Activated naive CD4-positive, alpha-beta T cell treated with Interleukin-2 at 50 U/mL for 16 hours (primary cell): ENCODE data around the gene DNAH1.

ENCODE experiments used
- DNase-seq: peaks from one replicate; pipeline ENCODE4 v3.0.0-alpha.2; 2020

Gene DNAH1

DNA sequence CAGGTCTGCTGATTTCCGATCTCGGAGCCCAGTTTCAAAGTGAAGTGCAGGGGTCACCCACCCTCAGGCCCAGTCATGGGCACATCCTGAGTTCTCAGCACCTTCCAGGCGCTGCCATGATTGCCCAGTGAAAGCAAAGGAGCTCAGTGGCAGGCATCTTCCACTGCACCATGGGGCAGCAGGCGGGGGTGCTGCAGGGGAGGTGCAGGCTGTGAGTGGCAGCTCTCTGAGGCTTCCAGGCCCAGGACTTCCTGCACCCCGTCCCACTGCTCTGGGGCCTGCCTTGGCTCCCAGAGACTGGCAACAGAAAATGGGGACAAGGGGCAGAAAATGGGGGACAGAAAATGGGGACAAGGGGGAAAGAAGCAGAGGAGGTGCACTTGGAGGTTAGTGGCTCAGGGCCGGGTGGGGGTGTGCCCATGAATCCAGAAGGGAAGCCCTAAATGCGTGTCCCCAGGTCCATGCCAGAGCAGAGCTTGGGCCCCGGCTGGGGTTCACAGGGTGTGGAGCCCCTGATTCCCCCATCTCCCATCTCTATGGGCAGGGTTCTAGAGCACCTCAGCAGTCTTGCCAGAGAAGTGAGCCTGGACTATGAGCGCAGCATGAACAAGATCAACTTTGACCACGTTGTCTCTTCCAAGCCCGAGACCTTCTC is 28.0 kb downstream of the DNAH1 start:
- DNase-seq = no peak

DNA sequence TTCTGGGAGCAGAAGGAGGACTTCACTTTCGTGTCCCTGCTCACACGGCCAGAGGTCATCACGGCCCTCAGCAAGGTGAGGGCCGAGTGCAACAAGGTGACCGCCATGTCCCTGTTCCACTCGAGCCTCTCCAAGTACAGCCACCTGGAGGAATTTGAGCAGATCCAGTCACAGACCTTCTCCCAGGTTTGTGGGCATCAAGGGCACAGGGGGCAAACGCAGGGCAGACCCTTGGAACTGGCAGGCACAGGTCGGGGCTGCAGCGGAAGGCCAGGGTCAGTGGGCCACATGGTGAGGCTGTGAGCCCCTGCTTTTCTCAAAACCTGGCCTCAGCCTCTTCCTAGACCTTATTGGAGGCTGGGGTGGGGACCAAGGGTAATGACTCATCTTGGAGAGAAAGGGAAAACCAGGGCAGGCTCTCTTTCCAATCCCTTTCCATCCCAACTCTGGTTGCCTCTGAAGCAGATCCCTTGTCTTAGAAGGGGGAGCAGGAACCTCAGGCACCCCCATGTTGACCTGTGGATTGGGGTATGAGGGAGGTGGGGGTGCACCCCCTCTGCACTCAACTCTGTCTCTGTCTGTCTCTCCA is 29.5 kb downstream of the DNAH1 start:
- DNase-seq = no peak

DNA sequence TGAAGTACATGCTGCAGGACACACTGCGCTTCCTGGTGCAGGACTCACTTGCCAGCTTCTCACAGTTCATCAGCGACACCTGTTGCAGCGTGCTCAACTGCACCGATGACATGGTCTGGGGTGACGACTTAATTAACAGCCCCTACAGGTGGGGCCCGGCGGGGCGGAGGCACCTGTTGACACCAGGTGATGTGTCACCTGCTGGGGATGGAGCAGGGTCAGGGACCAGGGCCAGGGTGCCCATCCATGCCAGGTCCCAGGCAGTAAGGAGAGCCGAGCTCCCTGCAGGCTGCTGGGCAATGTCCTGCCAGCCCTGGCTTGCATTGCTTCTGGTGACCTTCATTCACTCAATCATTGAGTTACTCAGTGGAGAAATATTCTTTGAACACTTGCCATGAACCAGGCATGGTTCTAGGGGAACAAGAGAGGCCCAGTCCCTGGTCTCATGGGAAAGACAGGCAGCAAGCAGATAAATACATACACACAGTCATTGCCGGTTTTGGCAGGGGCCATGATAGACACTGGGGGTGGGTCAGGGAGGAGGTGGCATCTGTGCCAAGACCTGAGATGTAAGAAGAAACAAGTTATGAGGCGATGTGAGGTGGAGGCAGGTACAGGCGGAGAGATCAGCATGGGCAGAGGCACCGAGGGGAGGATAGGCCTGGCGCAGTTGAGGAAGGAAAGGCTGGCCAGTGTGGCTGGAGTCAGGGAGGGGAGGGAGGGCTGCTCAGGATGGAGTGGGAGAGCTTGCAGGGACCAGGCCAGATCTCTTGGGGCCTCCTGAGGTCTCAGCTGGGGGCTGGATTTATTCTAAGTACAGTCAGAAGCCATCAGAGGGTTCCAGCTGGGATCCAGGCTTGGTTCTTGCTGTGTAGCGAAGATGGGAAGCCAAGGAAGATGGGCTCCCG is 30.8 kb downstream of the DNAH1 start:
- DNase-seq = no peak

DNA sequence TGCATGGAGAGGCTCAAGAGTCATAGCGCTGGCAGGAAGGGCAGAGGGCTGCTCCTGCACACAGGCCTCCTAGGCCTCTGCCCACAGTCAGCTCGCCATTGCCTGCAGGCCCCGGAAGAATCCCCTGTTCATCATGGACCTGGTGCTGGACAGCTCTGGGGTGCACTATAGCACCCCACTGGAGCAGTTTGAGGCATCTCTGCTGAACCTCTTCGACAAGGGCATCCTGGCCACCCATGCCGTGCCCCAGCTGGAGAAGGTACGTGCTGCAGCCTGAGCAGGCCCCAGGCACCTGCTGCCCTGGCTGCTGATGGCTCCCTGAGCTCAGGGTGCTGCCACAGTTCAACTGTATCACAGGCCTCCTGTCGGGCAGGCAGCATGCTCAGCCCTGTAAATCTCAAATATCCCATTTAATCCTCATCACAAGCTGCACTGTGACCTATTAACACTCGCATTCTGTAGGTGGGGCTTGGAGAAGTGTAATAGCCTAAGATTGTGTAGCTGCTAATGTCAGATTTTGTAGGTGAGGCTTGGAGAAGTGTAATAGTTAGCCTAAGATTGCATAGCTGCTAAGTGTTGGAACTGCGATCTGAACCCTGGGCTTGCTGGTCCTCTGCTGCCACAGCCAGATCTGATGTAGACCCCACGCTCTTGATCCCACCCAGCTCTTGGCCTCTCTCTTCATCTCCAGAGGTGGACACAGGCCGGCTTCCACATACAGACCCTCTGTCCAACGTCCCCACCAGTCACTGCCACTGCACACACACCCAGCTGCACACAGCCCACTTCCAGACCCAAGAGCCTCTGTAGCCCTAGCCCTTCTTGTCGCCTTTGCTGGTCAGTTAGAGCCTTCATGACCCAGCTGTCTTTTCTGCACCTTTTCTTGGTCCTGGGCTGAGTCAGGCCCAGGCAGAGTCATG is 31.9 kb downstream of the DNAH1 start:
- no peak for DNase-seq

DNA sequence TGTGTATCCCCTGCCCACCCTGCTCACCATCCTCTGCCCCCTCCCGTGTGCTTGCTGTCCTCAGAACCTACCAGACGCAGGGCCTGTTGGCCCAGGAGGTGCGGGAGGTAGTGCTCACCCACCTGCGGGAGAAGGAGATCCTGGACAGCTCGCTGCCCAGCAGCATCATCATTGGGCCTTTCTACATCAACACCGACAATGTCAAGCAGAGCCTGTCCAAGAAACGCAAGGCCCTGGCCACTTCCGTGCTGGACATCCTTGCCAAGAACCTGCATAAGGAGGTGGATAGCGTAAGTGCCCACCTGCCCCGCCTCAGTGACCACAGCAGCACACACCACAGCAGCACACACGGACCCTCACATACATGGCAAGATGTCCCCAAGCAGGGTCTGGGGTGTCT is 33.0 kb downstream of the DNAH1 start:
- DNase-seq = no peak

DNA sequence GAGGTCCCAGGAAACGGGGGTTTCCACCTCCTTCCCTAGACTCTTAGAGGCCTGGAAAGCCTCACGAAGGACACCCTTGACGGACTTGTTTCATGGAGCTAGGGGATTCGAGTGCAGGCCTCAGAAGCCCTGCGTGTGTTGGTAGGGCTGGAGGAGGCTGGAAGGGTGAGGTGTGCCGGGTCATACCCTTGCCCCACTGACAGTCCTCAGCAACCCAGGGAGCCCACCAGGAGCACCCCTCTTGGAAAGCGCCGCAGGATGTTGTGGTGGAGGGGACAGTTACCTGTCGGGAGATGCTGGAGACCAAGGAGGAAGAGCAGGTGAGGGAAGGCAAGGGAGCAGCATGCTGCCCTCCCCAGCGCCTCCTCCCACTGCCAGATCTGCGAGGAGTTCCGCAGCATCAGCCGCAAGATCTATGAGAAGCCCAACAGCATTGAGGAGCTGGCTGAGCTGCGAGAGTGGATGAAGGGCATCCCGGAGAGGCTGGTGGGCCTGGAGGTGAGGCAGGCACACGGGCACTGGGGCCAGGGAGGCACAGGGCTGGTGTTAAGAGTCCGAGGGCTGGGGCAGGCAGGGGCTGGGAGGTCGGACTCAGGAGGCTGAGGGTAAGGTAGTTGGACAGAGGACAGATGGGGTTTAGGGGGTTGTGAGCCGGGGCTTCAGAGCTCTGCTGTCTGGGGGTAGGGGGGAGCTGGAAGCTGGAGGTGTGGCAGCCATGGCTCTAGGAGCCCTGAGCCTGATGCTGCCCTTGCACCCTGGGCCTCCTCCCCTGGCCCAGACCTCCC is 33.7 kb downstream of the DNAH1 start:
- no peak for DNase-seq

DNA sequence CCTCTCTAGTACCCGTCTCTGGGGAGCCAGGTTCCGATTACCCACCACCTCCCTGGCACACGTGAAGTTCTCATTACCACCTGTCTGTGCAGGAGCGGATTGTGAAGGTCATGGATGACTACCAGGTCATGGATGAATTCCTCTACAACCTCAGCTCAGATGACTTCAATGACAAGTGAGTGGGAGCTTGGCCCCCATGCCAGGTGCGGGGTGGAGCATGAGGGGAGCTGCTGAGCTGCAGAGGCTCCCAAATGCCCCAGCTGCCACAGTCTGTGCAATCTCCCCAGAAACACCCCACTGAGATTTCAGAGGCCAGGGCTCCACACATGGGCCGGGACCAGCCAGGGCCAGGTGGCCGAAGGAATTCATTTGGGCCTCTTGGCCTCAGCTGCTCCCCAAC is 34.3 kb downstream of the DNAH1 start:
- DNase-seq = no peak

DNA sequence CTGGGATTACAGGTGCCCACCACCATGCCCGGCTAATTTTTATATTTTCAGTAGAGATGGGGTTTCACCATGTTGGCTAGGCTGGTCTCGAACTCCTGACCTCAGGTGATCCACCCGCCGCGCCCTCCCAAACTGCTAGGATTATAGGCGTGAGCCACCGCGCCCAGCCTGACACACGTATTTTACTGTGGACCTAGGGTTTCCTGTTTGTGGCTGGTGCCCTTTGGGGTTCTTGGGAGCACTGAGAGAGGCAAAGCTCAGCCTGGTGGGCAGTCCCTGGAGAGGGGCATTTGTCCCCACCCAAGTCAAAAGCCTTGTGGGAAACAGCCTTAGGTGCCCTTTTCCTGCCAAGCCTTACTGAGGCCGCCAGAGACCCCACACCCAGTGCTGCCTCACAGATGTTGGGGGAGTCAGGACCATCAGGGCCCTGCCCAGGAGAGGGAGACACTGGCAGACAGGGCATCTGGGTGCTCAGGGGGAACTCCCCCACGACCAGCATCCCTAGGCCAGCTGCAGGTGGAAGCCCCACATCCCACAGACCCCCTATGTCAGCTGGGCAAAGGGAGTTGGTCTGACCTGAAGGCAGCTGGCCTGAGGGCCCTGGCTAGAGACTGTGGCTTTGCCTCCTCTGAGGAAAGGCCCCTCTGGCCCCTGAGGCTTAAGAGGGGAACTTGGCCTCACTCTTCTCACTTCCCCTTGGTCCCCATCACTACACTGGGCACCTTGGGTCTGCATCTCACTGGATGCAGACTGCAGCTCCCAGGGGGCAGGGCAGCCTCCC is 35.1 kb downstream of the DNAH1 start:
- DNase-seq = no peak

DNA sequence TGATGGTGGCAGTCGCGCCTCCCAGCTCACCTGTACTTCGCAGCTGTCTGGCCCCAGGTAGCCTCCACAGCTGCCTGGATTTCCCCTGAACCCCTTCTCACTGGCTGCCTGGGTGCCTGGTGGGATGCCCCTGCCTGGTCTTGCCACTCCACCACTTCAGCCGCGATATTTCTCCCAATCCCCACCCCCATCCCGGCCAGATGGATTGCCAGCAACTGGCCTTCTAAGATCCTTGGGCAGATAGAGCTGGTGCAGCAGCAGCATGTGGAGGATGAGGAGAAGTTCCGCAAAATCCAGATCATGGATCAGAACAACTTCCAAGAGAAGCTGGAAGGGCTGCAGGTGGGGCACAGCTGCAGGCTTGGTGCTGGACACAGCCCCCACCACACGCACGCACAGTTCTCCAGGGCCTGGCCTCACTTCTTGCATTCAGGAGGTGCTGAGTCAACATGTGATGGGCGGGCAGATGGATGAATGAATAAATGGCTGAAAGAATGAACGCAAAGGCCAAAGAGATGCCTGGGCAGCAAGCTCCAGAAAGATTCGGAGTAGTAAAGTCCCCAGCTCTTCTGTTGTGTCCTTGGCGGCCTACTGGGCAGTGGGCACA is 35.7 kb downstream of the DNAH1 start:
- DNase-seq = no peak

DNA sequence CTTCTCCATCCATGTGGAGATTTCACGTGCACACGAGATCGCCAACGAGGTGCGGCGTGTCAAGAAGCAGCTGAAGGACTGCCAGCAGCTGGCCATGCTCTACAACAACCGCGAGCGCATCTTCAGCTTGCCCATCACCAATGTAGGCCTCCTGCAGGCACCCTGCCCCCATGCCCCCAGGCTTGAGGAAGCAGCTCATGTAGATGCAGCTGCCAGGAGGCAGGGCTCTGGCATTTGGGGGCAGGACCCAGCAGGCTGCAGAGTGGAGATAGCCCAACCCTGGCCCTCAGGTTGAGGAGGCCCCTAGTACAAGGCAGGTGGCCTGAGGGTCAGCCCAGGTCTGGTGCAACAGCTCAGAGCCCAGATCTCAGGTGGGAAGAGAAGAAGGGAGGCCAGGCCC is 36.4 kb downstream of the DNAH1 start:
- DNase-seq = no peak

DNA sequence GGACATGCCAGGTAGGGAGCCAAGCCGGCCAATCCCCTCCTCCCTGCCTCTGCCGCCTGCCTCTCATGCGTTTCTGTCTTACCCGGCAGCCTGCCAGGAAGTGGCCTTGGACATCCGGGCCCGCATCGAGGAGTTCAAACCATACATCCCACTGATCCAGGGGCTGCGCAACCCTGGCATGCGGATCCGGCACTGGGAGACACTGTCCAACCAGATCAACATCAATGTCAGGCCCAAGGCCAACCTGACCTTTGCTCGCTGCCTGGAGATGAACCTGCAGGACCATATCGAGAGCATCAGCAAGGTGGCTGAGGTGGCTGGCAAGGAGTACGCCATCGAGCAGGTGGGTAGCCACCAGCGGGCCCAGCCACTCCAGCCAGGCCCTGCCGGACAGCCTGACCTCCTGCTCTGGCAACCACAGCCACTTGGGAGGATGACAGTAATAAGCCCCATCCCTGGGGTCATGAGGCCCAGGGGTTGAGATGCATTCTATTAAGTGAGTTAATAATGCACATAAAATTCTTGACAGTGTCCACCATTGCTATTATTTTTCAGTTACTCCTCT is 37.3 kb downstream of the DNAH1 start:
- no peak for DNase-seq

DNA sequence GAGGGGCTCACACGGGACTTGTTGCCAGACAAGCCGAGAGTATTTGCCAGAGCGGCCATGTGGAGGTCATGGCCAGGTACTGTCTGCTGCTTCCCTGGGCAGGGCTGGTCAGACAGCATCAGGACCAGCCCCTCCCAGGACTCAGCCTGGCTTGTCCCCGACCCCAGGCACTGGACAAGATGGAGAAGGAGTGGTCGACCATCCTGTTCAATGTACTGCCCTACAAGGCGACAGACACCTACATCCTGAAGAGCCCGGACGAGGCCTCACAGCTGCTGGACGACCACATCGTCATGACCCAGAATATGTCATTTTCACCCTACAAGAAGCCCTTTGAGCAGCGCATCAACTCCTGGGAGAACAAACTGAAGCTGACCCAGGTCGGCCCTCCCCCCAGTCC is 38.6 kb downstream of the DNAH1 start:
- DNase-seq = no peak

DNA sequence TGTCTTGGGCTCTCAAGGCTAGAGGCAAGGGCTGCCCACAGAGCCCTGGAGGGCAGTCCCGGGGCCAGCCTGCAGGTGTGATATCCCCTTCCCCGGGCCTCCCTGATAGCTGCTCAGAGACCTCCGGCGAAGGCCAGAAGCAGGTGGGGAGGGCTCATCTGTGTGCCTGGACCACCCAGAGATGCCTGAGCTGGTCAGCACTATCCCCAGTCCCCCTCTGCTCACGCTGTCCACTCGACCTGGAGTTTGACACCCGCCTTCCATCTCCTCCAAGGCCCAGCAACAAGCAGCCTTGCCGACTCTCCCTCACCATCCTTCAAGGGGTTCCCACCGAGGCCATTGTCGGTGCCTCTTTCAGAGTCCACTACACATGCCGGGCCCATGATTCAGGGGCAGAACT is 39.4 kb downstream of the DNAH1 start:
- no peak for DNase-seq

DNA sequence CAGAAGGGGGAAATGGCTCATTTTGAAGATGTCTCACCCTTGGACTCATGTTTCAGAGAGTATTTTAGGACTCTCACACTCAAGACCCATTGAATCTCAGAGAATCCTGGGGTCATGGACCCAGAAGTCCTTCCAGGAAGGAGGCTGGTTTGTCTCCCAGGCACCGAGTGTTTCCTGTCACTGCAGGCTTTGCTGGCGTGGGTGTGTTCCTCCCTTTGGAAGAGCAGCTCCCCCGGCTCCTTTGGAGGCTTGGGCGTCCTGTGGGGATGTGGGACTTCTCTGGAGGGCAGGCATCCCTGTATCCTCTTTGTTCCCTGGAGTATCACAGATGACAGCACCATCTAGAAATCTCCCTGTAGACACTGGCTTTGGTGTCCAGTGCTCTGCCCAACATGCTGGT is 40.0 kb downstream of the DNAH1 start:
- no peak for DNase-seq

DNA sequence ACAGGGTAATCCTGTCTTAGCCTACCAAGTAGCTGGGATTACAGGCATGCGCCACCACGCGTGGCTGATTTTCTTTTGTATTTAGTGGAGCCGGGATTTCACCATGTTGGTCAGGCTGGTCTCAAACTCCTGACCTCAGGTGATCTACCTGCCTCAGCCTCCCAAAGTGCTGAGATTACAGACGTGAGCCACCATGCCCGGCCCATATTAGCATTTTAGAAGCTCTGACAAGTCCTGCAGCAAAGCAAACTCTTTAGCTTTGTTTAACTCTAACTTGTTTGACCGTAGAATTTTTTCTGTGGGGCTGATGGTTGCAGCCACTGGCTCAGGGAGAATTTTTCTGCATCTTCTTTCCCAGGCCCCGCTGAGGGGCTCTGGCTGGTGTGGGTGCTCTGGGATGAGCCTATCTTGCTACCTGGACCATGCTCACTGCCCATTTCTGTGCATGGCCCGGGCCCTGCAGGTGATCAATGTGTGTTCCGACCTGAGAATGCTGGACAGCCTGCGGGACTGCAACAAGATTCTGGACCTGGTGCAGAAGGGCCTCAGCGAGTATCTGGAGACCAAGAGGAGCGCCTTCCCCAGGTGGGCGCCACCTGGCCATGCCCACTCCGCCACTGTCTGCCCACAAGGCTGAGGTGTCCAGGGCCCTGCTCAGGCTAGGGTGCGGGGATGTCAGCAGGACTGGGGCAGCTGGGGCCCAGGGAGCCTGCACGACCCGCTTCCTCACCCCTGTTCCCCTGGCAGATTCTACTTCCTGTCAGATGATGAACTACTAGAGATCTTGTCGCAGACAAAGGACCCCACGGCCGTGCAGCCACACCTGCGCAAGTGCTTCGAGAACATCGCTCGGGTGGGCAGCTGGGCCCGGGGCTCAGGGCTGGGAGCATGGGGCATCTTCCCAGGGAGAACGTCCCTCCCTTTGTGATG is 41.3 kb downstream of the DNAH1 start:
- no peak for DNase-seq

DNA sequence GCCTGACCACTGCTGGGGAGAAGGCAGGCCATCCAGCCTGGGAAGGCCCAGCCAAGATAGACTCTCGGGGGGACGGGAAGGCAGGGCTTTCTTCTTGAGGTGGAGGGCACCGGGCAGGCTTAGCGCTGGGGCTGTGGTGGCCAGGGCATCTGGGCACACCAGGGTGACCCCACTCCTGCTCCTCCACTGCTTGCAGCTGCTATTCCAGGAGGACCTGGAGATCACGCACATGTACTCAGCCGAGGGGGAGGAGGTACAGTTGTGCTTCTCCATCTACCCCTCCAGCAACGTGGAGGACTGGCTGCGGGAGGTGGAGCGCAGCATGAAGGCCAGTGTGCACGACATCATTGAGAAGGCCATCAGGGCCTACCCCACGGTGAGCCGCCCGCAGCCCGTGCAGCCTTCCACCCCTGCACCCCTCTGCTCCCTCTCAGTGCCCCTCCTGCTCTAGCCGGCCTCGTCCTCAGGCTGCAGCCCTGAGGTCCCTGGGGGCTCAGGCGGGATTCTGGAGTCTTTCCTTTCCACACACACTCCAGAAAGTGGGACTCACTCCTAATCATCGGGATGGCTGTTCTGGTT is 42.3 kb downstream of the DNAH1 start:
- DNase-seq = no peak

DNA sequence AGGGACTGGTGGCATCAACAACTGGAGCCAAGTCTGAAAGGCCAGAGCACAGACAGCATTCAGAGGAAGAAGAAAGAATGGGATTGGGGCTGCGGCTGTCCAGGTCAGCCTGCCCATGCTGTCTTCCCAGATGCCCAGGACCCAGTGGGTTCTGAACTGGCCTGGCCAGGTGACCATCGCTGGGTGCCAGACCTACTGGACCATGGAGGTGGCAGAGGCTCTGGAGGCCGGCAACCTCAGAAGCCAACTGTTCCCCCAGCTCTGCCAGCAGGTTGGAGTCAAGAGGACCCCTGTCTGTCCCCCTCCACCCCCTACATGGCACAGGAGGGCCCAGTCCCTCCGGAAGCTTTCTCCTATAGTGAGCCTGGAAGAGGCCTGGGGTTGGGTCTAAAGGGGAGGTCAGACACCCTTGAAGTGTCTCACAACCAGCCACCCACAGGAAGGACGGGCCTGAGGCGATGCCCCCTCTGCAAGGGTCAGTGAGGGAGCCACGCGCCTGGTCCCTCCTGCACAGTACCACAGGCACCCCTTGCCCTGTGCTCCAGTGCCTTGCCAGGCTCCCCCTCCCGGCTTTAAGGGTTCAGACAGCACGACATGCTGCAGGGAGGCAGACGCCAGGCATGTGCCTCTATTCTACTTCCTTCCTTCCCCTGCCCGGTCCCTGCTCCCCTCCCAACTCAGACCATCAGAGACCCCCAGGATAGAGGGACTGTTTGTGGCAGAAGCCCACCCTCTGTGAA is 43.2 kb downstream of the DNAH1 start:
- DNase-seq = no peak

DNA sequence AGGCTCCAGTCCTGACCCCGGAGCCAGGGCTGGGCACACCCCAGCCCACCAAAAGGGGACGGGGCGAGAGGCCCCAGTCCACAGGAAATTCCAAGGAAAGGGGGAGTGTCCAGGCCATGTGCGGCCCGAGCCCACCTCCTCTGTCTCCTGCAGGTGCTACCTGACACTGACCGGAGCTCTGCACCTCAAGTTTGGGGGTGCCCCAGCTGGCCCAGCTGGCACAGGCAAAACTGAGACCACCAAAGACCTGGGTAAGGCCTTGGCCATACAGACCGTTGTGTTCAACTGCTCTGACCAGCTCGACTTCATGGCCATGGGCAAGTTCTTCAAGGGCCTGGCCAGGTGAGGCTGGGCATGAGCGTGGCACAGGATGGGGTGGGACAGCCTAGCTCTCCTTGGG is 44.9 kb downstream of the DNAH1 start:
- DNase-seq = no peak
